GM19023 (cell line): ENCODE data around the gene CTNNAL1.

Experiments
- ATAC-seq: cut with Tn5 transposase; IDR thresholded peaks from one replicate; pipeline ENCODE4 v1.9.1; 2021; ENCODE audit warnings: mild to moderate bottlenecking, moderate library complexity; ENCODE audit not compliant: unreplicated experiment

CTNNAL1 gene

DNA sequence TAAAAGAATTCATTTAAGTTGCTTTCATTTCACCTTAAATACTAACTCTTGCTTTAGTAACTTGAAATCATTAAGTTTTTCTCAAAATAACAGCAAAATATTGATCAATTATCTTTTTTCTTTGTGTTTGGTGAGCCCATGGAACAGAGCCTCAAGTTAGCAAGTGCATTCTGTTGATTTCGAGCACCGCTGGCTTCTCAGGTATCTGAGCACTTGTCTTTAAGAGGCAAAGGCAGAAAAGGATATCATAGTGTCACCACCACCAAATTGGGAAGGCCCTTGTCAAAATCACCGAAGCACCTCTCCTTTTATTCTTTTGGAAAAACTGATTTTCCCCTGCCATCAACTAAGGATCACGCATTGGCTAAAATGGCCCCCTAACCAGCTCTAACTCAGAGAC lies 17.1 kb upstream of the CTNNAL1 start:
- no peak for ATAC-seq

GRCh38 chr9:109028457-109028856 lies 15.2 kb upstream of the CTNNAL1 start:
- no peak for ATAC-seq

DNA sequence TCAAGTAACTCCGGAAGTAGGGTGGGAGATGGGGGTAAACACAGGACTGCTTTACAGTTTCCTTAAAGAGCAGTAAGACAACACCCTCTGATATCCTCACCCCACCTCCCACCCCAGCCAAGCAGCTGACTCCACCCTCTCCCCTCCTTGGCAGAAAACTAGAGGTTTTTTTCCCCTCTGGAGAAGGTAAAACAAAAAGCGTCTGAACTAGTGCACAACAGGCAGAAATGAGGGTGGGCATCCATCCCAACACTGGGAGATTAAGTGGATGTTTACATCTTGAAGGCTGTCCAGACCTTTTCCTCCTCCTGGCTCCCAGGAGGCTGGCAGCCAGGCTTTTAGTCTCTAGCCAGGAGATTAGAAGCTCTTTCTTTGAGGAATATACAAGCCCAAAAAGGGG lies 13.9 kb upstream of the CTNNAL1 start:
- ATAC-seq = no peak

DNA sequence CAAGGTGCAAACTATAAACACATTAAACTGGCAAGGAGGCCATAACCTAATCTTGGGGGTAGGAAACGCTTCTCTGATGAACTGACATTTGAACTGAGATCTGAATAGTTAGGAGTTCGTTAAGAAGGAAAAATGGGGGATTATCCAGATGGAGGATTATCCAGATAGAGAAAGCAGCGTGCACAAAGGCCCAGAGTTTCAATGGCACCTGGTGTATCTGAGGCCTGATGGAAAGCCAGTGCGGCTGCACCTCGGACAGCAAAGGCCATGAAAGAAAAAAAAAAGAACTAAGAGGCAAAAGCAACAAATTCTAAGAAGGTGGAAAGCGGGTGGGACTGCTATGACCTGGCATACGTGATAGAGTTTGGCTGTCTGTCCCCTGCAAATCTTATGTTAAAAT lies 13.0 kb upstream of the CTNNAL1 start:
- ATAC-seq = no peak

DNA sequence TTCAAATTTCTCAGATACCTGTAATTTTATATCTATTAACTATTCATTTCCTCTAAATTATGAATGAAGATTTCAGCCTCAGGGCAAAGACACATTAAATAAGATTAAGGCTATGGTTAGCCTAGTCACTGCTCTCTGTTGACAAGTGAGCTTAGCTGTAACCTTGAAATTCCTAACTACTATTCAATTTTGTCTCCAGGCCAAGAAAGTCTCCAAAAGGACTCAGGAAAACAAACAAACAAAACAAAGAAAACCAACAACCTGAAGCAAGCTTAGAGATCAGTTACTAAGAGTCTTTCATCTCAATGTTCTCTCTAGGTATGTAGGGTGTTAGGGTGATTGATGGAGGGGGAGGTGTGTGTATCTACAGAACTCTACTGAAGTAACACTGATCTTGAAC lies 9.6 kb upstream of the CTNNAL1 start:
- ATAC-seq = no peak

- ATAC-seq = no peak
Observed at GRCh38 chr9:109020581-109021511, 7.5 kb upstream of the CTNNAL1 start.

DNA sequence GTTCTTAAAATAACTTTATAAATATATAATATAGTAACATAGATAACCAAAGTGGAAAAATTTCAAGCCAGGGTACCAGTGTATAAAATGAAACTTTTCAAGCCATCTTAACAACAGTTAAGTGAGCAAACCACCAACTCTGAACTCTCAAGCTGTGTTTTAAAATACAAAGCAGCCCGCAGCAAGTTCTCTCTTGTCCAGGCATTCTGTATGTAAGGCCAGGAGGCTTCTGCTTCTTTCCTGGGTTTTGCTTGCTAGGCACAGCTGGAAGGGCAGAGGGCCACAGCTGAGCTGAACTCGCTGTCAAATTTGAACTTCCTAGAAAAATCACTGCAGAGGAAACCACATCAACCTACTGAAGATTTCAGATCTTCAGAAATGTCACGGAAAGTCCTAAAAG lies 6.8 kb upstream of the CTNNAL1 start:
- ATAC-seq = no peak

DNA sequence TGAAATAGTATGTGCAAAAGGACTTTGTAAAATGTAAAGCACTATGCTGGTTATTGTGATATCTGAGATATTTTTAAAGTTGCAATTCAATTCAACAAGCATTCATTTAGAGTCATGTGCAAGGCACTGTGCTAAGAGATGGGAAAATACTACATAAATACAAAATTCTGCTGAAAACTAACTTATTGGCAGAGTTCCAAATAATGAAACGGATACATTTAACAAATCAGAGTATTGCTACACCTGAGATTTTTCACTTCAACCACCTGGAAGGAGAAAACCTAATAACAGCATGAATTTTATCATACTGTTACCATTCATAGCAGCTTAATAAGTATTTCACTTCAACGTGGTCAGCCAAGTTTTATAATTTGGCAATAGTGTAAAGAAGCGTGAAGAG lies 6.1 kb upstream of the CTNNAL1 start:
- ATAC-seq = no peak

DNA sequence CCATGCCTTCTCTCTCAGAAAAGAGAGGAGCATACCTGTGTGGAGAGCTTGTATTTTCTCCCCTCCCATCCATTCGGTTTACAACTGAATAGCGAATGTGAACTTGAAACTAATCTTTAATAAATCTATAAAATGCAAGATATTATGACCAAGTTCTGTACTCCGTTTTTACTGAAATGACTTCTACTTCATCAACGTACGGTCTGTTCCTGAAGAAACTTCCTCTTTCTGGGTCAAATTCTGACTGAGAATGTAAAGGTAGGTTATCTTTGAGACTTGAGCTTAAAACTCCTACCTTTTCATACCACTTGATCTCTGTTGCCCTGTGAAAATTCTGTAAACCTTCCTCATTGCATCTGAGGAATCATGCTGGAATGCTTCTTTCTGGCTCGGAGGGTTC lies 4.2 kb upstream of the CTNNAL1 start:
- no peak for ATAC-seq

- ATAC-seq = no peak
Observed at GRCh38 chr9:109017061-109017460, 3.8 kb upstream of the CTNNAL1 start.

DNA sequence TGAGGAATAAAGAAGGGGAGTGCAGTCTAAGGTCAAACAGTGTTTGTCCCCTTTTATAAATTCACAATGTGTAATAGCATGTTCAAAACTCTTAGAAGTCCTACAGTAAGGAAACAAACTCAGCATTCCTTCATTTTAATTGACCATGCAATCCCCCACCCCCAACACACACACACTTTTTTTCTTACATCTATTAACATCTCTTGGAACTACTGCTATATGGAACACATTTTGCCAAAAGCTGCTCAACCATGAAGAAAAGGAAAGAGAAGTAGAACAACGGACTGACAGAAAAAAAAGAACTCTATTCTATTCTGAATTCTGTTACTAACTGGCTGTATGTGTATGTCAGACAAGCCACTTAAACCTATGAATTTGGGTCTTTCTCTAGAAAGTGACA lies 2.8 kb upstream of the CTNNAL1 start:
- no peak for ATAC-seq

GRCh38 chr9:109014608-109015280 lies 1.4 kb upstream of the CTNNAL1 start:
- ATAC-seq = no peak

DNA sequence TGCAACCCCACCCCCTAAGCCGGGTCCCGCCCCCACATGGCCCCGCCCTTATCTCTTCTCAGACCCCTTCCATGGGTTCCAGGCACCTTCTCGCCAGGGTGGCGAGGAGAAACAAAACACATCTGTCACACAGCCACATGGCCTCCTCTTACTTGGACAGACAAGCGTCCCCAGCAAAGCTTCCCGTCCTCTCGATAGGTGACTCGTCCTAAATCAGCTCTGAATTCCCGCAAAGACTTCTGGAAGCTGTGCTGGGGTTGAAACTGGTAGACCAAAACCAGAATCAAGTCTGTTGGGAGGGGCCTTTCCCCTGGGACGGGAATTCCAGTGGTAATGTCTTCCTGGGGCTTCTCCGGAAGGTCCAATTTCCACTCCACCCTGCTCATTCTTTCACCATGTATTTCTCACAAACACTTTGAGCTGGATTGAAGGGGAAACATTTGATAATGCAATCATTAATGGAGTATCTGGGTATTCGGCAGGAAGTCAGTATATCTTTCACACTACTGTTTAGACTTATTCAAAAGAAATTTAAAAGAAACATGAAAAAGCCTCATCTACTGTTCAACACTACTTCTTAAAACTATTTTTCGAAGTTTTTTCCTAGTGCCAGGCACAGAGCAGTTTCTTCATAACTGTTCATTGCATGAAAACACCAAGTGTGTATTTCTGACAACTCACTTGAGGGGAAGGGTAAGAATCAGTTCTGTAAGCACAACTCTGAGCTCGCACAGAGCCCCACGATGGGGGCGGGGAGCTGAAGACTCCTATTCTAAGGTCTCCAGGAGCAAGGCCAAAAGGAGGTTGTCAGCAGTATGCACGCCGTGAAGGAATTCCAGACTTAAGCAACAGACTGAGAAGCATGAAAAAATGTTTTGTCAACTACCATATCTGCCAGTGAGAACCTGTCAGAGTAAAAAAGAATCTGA lies 644 bp upstream of the CTNNAL1 start:
- no peak for ATAC-seq

DNA sequence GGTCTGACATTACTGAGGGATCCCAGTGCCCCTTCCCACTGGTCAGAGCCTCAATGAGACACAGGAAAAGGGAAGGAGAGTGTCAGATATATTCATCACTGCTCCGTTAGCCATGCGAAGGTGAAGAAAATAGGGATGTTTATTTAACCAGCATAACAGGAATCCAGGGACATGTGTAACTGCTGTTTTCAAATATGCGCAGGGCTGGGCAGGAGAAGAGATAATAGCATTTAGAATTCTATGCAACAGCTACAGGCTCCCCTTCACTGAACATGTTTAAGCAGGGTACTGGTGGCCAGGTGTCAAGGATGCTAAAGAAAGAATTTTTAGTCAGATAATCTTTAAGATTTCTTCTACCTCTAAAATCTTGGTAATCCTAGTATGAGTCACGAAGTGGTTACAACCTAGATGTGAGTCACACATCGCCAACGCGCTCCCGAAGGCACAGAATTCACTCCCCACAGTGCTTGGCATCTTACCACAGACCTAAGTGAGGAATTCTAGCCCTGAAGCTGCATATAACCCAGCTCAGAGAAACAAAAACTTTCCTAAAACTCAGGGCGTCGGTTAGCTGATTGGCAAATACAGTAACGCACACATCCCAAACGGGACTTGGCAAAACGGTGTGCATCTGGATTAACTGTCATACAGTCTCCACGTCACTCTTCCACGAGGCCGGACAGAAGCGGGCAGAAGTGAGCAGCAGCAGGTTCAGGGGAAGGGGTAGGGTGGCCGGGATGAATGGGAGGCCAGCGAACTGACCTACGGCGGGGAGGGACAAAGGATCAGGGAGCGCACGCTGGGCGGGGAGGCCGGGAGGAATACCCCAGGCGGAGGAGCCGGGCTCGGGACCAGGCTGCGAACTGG lies 1.1 kb downstream of the CTNNAL1 start:
- peak; percentile 25 for ATAC-seq

DNA sequence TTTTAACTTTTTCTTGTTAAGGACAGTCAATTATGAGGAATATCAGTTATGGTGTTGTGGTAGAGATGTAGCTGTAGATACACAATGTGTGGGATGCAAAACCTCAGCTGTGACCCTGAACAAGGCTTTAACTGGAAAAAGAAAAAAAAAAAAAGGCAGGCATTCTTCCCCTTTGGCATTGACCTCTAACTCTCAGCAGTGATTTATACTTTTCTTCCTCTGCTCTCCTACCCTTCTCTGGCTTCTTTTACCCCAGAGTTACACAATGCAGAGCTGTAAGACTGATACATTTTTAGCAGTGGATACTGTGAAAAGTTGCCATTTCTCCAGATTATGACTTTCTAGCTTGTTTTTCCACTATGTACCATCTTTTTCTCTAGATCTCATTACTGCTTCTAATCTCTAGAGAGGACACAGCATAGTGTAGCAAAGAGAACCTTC lies 2.0 kb downstream of the CTNNAL1 start:
- ATAC-seq = no peak

DNA sequence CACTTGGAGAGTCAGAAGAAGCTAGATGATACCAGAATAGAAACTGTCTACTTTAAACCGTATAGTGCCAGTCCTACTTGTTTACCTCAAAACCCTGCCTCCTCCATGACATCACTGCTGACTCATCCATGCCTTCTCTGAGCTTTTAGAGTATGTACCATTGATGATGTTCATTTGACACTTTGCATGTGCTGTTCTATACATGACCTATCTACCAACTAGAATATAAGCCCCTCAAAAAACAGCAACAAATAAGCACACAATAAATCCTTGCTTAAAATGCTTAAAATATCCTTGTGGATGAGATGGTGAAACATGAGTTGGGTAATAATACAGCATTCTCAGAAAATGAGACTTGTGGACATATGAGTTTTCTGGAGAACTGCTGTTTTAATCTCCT lies 2.6 kb downstream of the CTNNAL1 start:
- ATAC-seq = peak; percentile 20

DNA sequence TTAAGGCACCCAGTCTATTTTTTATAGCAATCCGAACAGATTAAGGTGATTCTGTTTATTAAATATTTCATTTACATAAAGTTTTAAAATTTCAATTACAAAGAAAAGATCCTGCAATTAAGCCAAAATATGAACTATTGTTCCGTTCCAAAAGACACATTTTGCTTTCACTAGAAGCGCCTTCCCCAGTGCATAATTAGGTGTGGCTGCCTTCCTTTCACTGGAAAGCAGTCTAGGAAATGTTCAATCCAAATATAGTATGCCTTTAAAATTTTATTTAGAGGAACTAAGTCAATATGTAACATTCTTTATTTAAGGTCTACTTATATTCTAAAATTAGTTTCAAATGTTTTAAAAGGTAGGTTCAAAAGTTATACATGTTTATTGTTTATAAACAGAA lies 7.6 kb downstream of the CTNNAL1 start:
- no peak for ATAC-seq

- no peak for ATAC-seq
Observed at GRCh38 chr9:109003116-109003515, 10.2 kb downstream of the CTNNAL1 start.

DNA sequence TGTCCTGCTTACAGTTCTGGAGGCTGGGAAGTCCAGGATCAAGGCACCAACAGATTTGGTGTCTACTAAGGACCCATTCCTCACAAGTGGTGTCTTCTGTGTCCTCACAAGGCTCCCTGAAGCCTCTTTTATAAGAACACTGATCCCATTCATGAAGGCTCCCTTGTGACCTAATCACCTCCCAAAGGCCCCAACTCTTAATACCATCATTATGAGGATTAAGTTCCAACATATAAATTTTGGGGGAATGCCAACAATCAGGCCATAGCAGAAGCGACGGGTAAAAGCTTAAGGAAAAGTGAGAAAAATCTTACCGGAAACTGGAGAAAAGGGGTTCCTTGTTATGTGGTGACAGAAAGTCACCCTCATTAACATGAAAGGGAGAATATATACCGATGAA lies 11.2 kb downstream of the CTNNAL1 start:
- no peak for ATAC-seq

GRCh38 chr9:109001275-109001676 lies 12.0 kb downstream of the CTNNAL1 start:
- ATAC-seq = no peak
